Measurements from ENCODE around the gene DENND6B. TPM values are rescaled to one million over a fixed set of nuclear protein-coding genes. Genes with fewer than 3 reads are reported as not detected.
A peak's percentile ranks its signal among the peaks of the same experiment; 100 is the strongest.
"Not testable (repeated sequence)": the region's sequence is repeated elsewhere in the genome, so short reads cannot be mapped to it uniquely, and the experiment has no call there.

DENND6B gene
- under 1 TPM in 2 of 3 donors, not detected in 1; 0.23 to 0.34 TPM for polyA plus RNA-seq

GRCh38 chr22:50326956-50327710, at the start of gene DENND6B:
TSS of gene DENND6B (minus strand) at chr22:50327012. CDS start at chr22:50326988, 24 bp downstream.
- H3K4me1 Mint-ChIP-seq: peaks cover 8 to 10% of the 10 kb centered on the region in 2 donors
- H3K9me3 Mint-ChIP-seq: no peaks in the 10 kb centered on the region
- peak within 1 kb of the TSS; percentile 83 to 88 (median 87) for H3K4me3 Mint-ChIP-seq
- H3K27ac Mint-ChIP-seq: peak within 1 kb of the TSS; percentile 74 to 93 (median 88)
- DNase-seq: peak; percentile 79 to 81 (median 79)
- no peaks in the 10 kb centered on the region for H3K36me3 Mint-ChIP-seq
- H3K27me3 Mint-ChIP-seq (ENCODE audit: low read depth in 3 of 3): peaks cover 3 to 10% (median 3%) of the 10 kb centered on the region in 3 donors

GRCh38 chr22:50376085-50376651, 49.4 kb upstream of the DENND6B start:
- H3K27ac Mint-ChIP-seq: peak overlapping the region in 3 of 6 donors; percentile 39 to 79 (median 53)
- no peak for DNase-seq
- peaks cover 14 to 23% of the 10 kb centered on the region in 2 donors for H3K4me1 Mint-ChIP-seq
- H3K9me3 Mint-ChIP-seq: no peaks in the 10 kb centered on the region
- peaks cover 6 to 21% (median 18%) of the 10 kb centered on the region in 3 donors for H3K36me3 Mint-ChIP-seq
- H3K27me3 Mint-ChIP-seq (ENCODE audit: low read depth in 3 of 3): peaks cover 0 to 10% (median 2%) of the 10 kb centered on the region in 3 donors
- H3K4me3 Mint-ChIP-seq: no peak overlapping the region

DNA sequence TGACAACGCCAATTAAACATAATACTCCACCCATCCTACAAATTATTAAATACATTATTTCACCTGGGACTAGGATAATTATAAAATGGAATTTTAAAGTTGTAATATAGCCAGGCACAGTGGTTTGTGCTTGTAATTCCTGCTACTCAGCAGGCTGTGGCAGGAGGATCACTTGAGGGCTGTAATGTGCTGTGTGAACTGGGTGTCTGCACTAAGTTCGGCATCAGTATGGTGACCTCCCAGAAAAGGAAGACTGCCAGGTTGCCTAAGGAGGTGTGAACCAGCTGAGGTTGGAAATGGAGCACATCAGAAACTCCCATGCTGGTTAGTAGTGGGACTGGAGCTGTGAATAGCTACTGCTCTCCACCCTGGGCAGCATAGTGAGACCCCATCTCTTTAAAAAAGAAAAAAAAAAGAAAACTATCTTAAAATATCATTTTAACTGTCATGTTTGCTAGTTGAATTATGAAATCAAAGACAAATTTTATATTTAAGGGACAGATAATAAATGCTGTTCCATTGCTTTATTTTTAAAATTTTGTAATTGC, 44.4 kb upstream of the DENND6B start:
- Mint-ChIP-seq H3K4me1 (peaks cover 26 to 34% of the 10 kb centered on the region in 2 donors), H3K27ac (no peak overlapping the region), H3K4me3 (no peak overlapping the region), H3K9me3 (no peaks in the 10 kb centered on the region), H3K27me3 (ENCODE audit: low read depth in 3 of 3) (peaks cover 0 to 3% (median 2%) of the 10 kb centered on the region in 3 donors), H3K36me3 (peaks cover 6 to 22% (median 7%) of the 10 kb centered on the region in 3 donors)
- DNase-seq: no peak

GRCh38 chr22:50367778-50368500, 41.1 kb upstream of the DENND6B start:
- peaks cover 0 to 2% (median 2%) of the 10 kb centered on the region in 3 donors for H3K27me3 Mint-ChIP-seq (ENCODE audit: low read depth in 3 of 3)
- H3K36me3 Mint-ChIP-seq: peaks cover 3 to 13% (median 4%) of the 10 kb centered on the region in 3 donors
- H3K27ac Mint-ChIP-seq: peak overlapping the region in 4 of 6 donors; percentile 21 to 62 (median 32)
- H3K4me3 Mint-ChIP-seq: no peak overlapping the region
- no peaks in the 10 kb centered on the region for H3K9me3 Mint-ChIP-seq
- no peak for DNase-seq
- H3K4me1 Mint-ChIP-seq: peaks cover 35 to 52% of the 10 kb centered on the region in 2 donors

GRCh38 chr22:50363803-50364194, 37.0 kb upstream of the DENND6B start:
- H3K4me1 Mint-ChIP-seq: peaks cover 53 to 78% of the 10 kb centered on the region in 2 donors
- H3K27me3 Mint-ChIP-seq (ENCODE audit: low read depth in 3 of 3); H3K4me3 Mint-ChIP-seq; H3K9me3 Mint-ChIP-seq; DNase-seq; H3K27ac Mint-ChIP-seq: not testable (repeated sequence)
- H3K36me3 Mint-ChIP-seq: peaks cover 10 to 19% (median 15%) of the 10 kb centered on the region in 3 donors

DNA sequence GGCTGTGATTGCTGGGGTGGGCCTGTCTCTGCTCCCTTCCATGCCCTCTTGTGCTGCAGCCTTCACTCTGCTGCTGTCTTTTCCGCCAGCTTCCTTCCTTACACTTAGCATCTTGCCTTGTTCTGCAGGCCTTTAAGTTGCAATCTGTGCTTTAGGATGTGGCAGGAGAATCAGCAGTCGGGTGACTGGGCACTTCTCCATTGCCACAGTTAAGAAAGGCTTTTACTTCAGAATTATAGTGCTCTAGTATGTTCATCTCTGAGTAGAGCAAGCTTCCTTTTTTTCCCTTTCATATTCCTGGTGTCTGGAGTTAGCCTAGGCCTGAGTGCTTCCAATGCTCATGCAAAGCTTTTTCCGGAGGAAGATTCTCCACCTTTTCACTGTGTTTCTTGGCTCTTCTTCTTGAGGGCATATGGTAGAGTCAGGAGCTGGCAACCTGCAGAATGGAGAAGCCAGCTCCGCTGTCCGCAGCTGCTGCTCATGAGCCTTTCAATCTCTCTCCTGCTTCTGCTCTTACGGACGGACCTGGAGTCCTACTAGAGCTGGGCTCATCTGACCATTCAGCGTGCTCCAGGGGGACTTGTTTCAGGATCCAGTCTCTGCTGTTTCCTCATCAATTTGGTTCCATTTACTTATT, 36.5 kb upstream of the DENND6B start:
- peak overlapping the region in 5 of 6 donors; percentile 41 to 72 (median 59) for H3K27ac Mint-ChIP-seq
- H3K4me1 Mint-ChIP-seq: peaks cover 54 to 78% of the 10 kb centered on the region in 2 donors
- H3K36me3 Mint-ChIP-seq: peaks cover 10 to 16% (median 15%) of the 10 kb centered on the region in 3 donors
- H3K4me3 Mint-ChIP-seq: peak overlapping the region in 1 of 5 donors; percentile 36
- DNase-seq: no peak
- peaks cover 0 to 2% (median 0%) of the 10 kb centered on the region in 6 donors for H3K9me3 Mint-ChIP-seq
- H3K27me3 Mint-ChIP-seq (ENCODE audit: low read depth in 3 of 3): peaks cover 0 to 2% (median 0%) of the 10 kb centered on the region in 3 donors

- peak overlapping the region in 3 of 5 donors; percentile 10 to 50 (median 18) for H3K4me3 Mint-ChIP-seq
Observed at GRCh38 chr22:50361688-50362087, 34.9 kb upstream of the DENND6B start.

DNA sequence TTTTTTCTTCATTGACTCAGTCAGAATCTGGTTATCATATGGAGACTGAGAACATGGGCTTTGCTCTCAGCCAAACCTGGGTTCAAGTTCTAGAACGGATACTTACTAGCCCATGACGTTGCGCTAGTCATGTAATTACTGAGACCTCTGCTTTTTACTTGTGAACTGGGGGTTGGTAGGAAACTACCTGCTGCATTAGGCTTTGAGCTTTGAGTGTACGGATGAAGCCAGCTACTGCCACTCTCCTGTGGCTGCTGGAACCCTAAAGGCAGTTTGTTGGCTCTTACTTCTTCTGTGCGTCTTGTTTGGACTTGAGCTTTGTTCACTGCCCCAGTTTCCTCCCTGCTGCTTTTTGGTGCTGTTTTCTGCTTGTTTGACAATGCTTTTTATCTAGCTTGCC, 34.4 kb upstream of the DENND6B start:
- peak overlapping the region; percentile 65 to 83 (median 74) for H3K27ac Mint-ChIP-seq
- H3K4me1 Mint-ChIP-seq: peaks cover 46 to 75% of the 10 kb centered on the region in 2 donors

More at GRCh38 chr22:50361688-50362087, 34.9 kb upstream of the DENND6B start:
- Mint-ChIP-seq H3K4me1 (peaks cover 47 to 74% of the 10 kb centered on the region in 2 donors), H3K27ac (peak overlapping the region; percentile 65 to 83 (median 74)), H3K27me3 (ENCODE audit: low read depth in 3 of 3) (peaks cover 0 to 1% (median 0%) of the 10 kb centered on the region in 3 donors), H3K9me3 (peaks cover 0 to 2% (median 0%) of the 10 kb centered on the region in 6 donors), H3K36me3 (peaks cover 10 to 15% (median 10%) of the 10 kb centered on the region in 3 donors)
- no peak for DNase-seq

DNA sequence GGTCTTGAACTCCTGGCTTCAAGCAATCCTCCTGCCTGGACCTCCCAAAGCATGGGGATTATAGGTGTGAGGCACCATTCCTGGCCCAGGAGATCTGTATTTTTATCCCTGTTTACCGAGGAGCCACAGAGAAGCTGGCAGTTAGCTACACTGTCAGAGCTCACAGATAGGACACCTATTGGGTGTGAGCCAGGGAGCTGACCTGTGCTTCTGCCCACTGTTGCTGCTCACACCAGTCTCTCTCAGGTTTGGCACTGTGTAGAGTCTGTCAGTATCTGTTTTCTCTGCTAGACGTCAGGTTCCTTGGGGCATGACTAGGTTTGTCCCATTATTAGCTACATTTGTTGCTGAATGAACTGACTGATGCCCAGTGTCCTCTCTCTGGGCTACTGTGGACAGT, 33.8 kb upstream of the DENND6B start:
- H3K36me3 Mint-ChIP-seq: peaks cover 10 to 11% (median 10%) of the 10 kb centered on the region in 3 donors
- peaks cover 0 to 1% (median 0%) of the 10 kb centered on the region in 3 donors for H3K27me3 Mint-ChIP-seq (ENCODE audit: low read depth in 3 of 3)
- peak overlapping the region in 5 of 6 donors; percentile 8 to 83 (median 76) for H3K27ac Mint-ChIP-seq
- DNase-seq: no peak
- no peak overlapping the region for H3K4me3 Mint-ChIP-seq
- H3K4me1 Mint-ChIP-seq: peaks cover 43 to 72% of the 10 kb centered on the region in 2 donors
- H3K9me3 Mint-ChIP-seq: peaks cover 0 to 2% (median 0%) of the 10 kb centered on the region in 6 donors

More for the DNA sequence above, 34.4 kb upstream of the DENND6B start:
- Mint-ChIP-seq H3K4me3 (peak overlapping the region in 2 of 5 donors; percentile 18 to 50), H3K36me3 (peaks cover 10 to 15% (median 10%) of the 10 kb centered on the region in 3 donors), H3K9me3 (peaks cover 0 to 2% (median 0%) of the 10 kb centered on the region in 6 donors), H3K27me3 (ENCODE audit: low read depth in 3 of 3) (peaks cover 0 to 1% (median 0%) of the 10 kb centered on the region in 3 donors)
- no peak for DNase-seq

DNA sequence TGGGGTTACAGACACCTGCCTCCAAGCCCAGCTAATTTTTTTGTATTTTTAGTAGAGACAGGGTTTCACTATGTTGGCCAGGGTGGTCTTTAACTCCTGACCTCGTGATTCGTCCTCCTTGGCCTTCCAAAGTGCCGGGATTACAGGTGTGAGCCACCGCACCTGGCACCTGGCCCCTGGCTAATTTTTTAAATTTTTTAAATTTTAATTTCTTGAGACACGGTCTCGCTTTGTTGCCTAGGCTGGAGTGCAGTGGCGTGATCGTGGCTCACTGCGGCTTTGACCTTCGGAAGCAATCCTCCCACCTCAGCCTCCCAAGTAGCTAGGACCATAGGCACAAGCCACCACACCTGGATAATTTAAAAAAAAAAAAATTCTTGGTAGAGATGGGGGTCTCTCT, 30.9 kb upstream of the DENND6B start:
- peaks cover 37 to 61% of the 10 kb centered on the region in 2 donors for H3K4me1 Mint-ChIP-seq
- H3K36me3 Mint-ChIP-seq: peaks cover 10 to 14% (median 11%) of the 10 kb centered on the region in 3 donors
- peaks cover 0 to 2% (median 0%) of the 10 kb centered on the region in 6 donors for H3K9me3 Mint-ChIP-seq
- no peak for DNase-seq
- H3K4me3 Mint-ChIP-seq: no peak overlapping the region
- peaks cover 0 to 1% (median 0%) of the 10 kb centered on the region in 3 donors for H3K27me3 Mint-ChIP-seq (ENCODE audit: low read depth in 3 of 3)
- peak overlapping the region in 1 of 6 donors; percentile 76 for H3K27ac Mint-ChIP-seq

DNA sequence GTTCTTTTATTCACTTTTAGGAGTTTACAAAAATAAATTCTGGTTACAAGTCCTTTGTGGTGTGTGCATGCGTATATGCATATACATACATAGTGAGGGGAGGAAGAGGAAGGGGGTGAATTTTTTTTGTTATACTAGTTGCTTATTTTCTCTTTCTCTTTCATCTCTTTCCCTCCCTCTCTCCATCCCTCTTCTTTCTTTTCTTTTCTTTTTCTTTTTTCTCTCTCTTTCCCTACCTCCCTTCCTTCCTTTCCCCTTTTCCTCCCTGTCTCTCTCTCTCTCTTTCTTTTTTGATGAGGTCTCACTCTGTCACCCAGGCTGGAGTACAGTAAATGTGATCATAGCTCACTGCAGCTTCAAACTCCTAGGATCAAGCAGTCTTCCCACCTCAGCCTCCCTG, 30.4 kb upstream of the DENND6B start:
- H3K4me3 Mint-ChIP-seq: no peak overlapping the region
- peaks cover 0 to 1% (median 0%) of the 10 kb centered on the region in 3 donors for H3K27me3 Mint-ChIP-seq (ENCODE audit: low read depth in 3 of 3)
- no peak for DNase-seq
- H3K9me3 Mint-ChIP-seq: peaks cover 0 to 2% (median 0%) of the 10 kb centered on the region in 6 donors
- H3K36me3 Mint-ChIP-seq: peaks cover 10 to 14% (median 11%) of the 10 kb centered on the region in 3 donors
- peaks cover 34 to 55% of the 10 kb centered on the region in 2 donors for H3K4me1 Mint-ChIP-seq
- H3K27ac Mint-ChIP-seq: peak overlapping the region; percentile 14 to 81 (median 76)

- Mint-ChIP-seq H3K27ac (peak overlapping the region in 1 of 6 donors; percentile 21), H3K4me3 (no peak overlapping the region), H3K27me3 (ENCODE audit: low read depth in 3 of 3) (peaks cover 0 to 1% (median 0%) of the 10 kb centered on the region in 3 donors), H3K4me1 (peaks cover 23 to 45% of the 10 kb centered on the region in 2 donors), H3K9me3 (peaks cover 0 to 2% (median 0%) of the 10 kb centered on the region in 6 donors), H3K36me3 (peaks cover 5 to 13% (median 6%) of the 10 kb centered on the region in 3 donors)
- DNase-seq: no peak
Observed at GRCh38 chr22:50356186-50356585, 29.4 kb upstream of the DENND6B start.
